AG10803 (cell line): Measurements from ENCODE around the gene CRYBA4.

ENCODE experiments used
- DNase-seq: peaks from one replicate; pipeline ENCODE4 v3.0.0; 2010; ENCODE audit warnings: low read depth
- H3K4me3 ChIP-seq: 2 replicates; pipeline ENCODE4 v1.5.1; 2011; ENCODE audit warnings: mild to moderate bottlenecking, low read length, control low read depth
- CTCF ChIP-seq: conservative IDR thresholded peaks from 2 replicates; pipeline ENCODE4 v1.5.1; 2011; ENCODE audit warnings: mild to moderate bottlenecking, low read length, control low read depth, inconsistent platforms

The CRYBA4 gene

GRCh38 chr22:26597026-26597425 is 24.7 kb upstream of the CRYBA4 start:
- H3K4me3 ChIP-seq = no peak overlapping the region
- no peak for DNase-seq
- TF ChIP-seq CTCF = no peak

GRCh38 chr22:26597480-26597879 is 24.3 kb upstream of the CRYBA4 start:
- TF ChIP-seq CTCF = no peak
- DNase-seq = no peak
- H3K4me3 ChIP-seq = no peak overlapping the region

GRCh38 chr22:26599505-26599904 is 22.3 kb upstream of the CRYBA4 start:
- H3K4me3 ChIP-seq = no peak overlapping the region
- TF ChIP-seq CTCF = no peak
- DNase-seq = no peak

GRCh38 chr22:26601726-26602125 is 20.0 kb upstream of the CRYBA4 start:
- no peak for DNase-seq
- no peak for TF ChIP-seq CTCF
- H3K4me3 ChIP-seq = no peak overlapping the region

- DNase-seq = no peak
Measured at GRCh38 chr22:26602127-26602526, 19.6 kb upstream of the CRYBA4 start.

GRCh38 chr22:26604368-26604767 is 17.4 kb upstream of the CRYBA4 start:
- H3K4me3 ChIP-seq = no peak overlapping the region
- no peak for TF ChIP-seq CTCF
- no peak for DNase-seq

More at GRCh38 chr22:26602127-26602526, 19.6 kb upstream of the CRYBA4 start:
- TF ChIP-seq CTCF = no peak
- no peak overlapping the region for H3K4me3 ChIP-seq

- no peak for TF ChIP-seq CTCF
- no peak overlapping the region for H3K4me3 ChIP-seq
- DNase-seq = peak; percentile 49
Measured at GRCh38 chr22:26606611-26607010, 15.2 kb upstream of the CRYBA4 start.
